Tibial nerve (tissue), 3 donors: Measurements from ENCODE around the gene PTPRK.

ENCODE experiments used
- POLR2A ChIP-seq, 2 donors: fragments of 450-650 bp; IDR thresholded peaks; one replicate each; pipeline ENCODE4 v1.6.1; 2017; ENCODE audit warnings: antibody characterized with exemption in 2 of 2, mild to moderate bottlenecking in 2 of 2, moderate library complexity in 2 of 2
- TF ChIP-seq, protein P1 (sequence below), 5 experiments: fragments of 200-600 bp in 3 of 5; fragments of 450-650 bp in 2 of 5; sonication (generic) in 3 of 5; IDR thresholded peaks; one replicate each; pipeline ENCODE4 v1.5.1; 2016 to 2019; ENCODE audit warnings: antibody characterized with exemption in 5 of 5, mild to moderate bottlenecking in 3 of 5, moderate library complexity in 2 of 5

DNA sequence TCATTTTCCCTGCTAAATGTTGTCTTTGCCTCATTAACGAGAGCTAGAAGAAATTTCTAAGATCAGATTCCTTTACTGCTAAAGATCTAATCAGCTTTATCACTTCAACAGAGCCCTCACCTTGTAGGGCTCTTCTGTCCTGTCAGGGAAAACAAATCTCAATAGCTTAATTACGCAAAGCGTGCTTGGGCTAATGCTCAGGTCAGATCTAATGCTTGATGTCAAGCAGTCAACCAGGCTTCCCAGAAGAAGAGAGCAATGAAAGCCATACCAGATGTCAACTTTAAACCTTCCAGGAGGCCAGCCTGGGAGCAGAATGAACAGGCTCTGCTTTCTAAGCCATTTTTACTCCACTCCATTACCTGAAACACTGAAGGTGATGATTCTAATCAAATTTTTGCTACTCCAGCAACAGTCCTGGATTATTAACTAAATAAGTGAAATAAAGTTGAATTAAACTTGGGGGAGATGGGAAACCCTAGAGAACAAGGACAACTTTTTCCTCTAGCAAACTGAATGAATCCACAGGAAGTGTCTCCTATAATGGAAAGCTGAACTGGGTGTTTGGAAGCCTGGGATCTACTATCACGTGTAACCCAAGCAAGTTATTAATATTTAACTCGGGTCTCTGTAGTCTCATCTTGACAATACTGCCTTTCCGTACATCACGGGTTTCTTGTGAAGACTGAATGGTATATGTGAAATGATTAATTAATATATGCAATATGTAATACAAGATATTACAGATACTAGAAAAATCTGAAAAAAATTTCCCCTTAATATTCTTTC is 273.7 kb downstream of the PTPRK start:
- TF ChIP-seq POLR2A (IDR thresholded peaks at IDR 0.05): no peak
- TF ChIP-seq, protein P1, sequence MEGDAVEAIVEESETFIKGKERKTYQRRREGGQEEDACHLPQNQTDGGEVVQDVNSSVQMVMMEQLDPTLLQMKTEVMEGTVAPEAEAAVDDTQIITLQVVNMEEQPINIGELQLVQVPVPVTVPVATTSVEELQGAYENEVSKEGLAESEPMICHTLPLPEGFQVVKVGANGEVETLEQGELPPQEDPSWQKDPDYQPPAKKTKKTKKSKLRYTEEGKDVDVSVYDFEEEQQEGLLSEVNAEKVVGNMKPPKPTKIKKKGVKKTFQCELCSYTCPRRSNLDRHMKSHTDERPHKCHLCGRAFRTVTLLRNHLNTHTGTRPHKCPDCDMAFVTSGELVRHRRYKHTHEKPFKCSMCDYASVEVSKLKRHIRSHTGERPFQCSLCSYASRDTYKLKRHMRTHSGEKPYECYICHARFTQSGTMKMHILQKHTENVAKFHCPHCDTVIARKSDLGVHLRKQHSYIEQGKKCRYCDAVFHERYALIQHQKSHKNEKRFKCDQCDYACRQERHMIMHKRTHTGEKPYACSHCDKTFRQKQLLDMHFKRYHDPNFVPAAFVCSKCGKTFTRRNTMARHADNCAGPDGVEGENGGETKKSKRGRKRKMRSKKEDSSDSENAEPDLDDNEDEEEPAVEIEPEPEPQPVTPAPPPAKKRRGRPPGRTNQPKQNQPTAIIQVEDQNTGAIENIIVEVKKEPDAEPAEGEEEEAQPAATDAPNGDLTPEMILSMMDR (IDR thresholded peaks at IDR 0.05): no peak
